Mesothelial cell of epicardium (in vitro differentiated cells): ENCODE measurements around the gene TNNI3. TPM values are rescaled to one million over a fixed set of nuclear protein-coding genes. Genes with fewer than 3 reads are reported as not detected.
A peak's percentile ranks its signal among the peaks of the same experiment; 100 is the strongest.

ENCODE experiments used
- DNase-seq, 2 experiments: peaks; one replicate each; pipeline ENCODE4 v3.0.0; 2021; ENCODE audit warnings: low spot score in 2 of 2; ENCODE audit not compliant: unreplicated experiment in 2 of 2
- H3K27ac Mint-ChIP-seq: 2 replicates; pipeline ENCODE4 v1.8.0; 2021; ENCODE audit warnings: mixed read lengths
- H3K27me3 Mint-ChIP-seq: 2 replicates; pipeline ENCODE4 v1.8.0; 2021; ENCODE audit warnings: low read depth, mixed read lengths
- H3K36me3 Mint-ChIP-seq: 2 replicates; pipeline ENCODE4 v1.8.0; 2021; ENCODE audit warnings: mixed read lengths
- H3K4me1 Mint-ChIP-seq: 2 replicates; pipeline ENCODE4 v1.8.0; 2021; ENCODE audit warnings: mixed read lengths
- H3K4me3 Mint-ChIP-seq: 2 replicates; pipeline ENCODE4 v1.8.0; 2021; ENCODE audit warnings: mild to moderate bottlenecking, moderate library complexity, mixed read lengths
- H3K9me3 Mint-ChIP-seq: 2 replicates; pipeline ENCODE4 v1.8.0; 2021; ENCODE audit warnings: mixed read lengths
- total RNA-seq: library from RNA; stranded (reverse); gene quantifications from 3 replicates; pipeline ENCODE4 v1.2.1, GENCODE V29; 2021
- TF ChIP-seq, protein P1 (sequence below): fragments of 200-600 bp; sonication (generic); IDR thresholded peaks from one replicate; pipeline ENCODE4 v1.5.0; 2021; ENCODE audit warnings: antibody characterized with exemption; ENCODE audit not compliant: unreplicated experiment

TNNI3 gene
- total RNA-seq, 1 donor from 2014 or later, result 6.3 TPM

DNA sequence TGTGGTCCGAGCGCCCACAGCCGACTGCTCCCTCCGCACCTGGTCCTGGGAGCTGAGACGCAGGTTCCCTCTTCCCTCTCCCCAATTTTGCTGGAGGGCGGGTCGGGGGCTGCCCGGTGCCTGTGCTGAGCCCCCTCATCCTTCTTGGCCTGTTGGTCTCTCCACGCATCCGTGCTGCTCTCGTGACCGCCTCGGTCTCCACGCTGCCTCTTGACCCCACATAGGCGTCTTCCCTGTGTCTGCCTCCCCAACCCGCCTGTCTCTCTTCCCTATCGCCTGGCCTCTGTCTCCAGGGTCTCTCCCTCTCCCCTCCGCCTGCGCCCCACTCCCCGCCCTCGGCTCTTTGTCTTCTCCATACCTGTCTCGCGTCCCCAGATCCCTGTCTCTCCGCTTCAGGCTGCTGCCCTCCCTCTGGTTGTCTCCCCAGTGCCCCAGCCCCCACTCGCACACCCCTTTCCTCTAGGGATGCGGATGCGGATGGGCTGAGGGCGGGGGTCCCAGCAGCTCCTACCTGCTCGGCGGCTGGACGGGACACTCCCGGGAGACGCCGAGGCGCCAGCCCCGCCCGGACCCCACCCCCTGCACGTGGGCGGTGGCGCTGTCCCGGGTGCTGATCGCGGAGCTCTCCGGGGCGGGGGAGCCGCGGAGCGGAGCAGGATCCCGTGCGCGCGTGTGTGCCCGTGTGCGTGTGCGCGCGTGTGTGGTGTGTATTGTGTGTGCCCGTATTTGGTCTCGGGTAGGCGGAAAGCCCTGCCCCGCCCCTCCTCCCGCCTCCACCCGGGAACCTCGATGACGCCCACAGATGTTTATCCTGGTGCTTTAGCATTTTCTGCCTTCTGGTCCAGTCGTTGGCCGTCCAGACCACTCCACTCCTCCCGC lies 22.3 kb upstream of the TNNI3 start, which contains the start of gene SYT5:
Gene SYT5, minus strand, starts transcription at position 684 of the 879 bp plus-strand sequence. CDS start 1,248 bp downstream, outside the sequence.
- peaks cover 87% of the 10 kb centered on the region for H3K27me3 Mint-ChIP-seq
- peaks cover 10% of the 10 kb centered on the region for H3K4me1 Mint-ChIP-seq
- TF ChIP-seq, protein P1, sequence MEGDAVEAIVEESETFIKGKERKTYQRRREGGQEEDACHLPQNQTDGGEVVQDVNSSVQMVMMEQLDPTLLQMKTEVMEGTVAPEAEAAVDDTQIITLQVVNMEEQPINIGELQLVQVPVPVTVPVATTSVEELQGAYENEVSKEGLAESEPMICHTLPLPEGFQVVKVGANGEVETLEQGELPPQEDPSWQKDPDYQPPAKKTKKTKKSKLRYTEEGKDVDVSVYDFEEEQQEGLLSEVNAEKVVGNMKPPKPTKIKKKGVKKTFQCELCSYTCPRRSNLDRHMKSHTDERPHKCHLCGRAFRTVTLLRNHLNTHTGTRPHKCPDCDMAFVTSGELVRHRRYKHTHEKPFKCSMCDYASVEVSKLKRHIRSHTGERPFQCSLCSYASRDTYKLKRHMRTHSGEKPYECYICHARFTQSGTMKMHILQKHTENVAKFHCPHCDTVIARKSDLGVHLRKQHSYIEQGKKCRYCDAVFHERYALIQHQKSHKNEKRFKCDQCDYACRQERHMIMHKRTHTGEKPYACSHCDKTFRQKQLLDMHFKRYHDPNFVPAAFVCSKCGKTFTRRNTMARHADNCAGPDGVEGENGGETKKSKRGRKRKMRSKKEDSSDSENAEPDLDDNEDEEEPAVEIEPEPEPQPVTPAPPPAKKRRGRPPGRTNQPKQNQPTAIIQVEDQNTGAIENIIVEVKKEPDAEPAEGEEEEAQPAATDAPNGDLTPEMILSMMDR, result no peak
- peak; percentile 66 to 80 for DNase-seq
- no peaks in the 10 kb centered on the region for H3K36me3 Mint-ChIP-seq
- peak within 1 kb of the TSS; percentile 68 for H3K4me3 Mint-ChIP-seq
- no peak within 1 kb of the TSS for H3K27ac Mint-ChIP-seq
- no peaks in the 10 kb centered on the region for H3K9me3 Mint-ChIP-seq

DNA sequence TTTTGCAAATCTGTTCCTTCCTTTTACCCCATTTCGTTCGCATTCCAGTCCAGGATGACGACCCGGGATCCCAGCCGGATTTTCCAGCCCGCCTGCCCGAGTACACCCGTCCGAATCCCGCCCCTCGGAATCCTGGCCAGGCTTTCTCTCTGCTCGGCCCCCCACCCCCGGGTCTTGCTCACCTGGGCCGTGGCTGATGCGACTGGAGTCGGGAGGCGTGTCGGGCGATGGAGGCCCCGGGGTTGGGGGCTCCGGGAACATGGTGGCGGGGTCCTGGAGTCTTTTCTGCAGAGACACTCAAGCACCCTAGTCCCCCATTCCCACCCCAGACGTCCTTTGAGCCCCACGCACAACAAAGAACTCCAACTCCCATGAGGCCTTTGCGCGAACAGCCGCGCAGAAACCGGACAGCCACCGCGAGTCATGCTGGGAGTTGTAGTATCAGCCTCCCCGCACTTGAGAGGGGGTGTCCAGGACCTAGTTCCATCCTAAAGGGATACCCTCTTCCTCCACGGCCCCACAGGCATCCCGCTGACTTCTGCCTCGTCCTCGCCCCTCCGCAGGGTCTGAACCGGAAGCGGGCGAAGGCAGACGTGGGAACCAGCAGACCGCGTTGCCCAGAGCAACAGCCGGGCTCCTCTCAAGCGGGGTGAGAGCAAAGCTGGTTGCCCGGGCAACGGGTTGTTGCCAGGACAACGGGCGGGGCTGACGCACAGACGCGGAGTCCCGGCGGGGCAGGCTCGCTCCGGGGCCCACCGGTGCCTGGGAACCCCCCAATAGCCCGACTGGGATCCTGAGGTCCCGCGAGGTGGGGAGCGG lies 21.5 kb upstream of the TNNI3 start:
- Mint-ChIP-seq H3K4me1 (peaks cover 10% of the 10 kb centered on the region), H3K27me3 (peaks cover 91% of the 10 kb centered on the region), H3K27ac (no peak overlapping the region), H3K4me3 (peak overlapping the region; percentile 68), H3K9me3 (no peaks in the 10 kb centered on the region), H3K36me3 (no peaks in the 10 kb centered on the region)
- DNase-seq, result peak; percentile 65 to 84
- TF ChIP-seq, protein P1, result no peak

DNA sequence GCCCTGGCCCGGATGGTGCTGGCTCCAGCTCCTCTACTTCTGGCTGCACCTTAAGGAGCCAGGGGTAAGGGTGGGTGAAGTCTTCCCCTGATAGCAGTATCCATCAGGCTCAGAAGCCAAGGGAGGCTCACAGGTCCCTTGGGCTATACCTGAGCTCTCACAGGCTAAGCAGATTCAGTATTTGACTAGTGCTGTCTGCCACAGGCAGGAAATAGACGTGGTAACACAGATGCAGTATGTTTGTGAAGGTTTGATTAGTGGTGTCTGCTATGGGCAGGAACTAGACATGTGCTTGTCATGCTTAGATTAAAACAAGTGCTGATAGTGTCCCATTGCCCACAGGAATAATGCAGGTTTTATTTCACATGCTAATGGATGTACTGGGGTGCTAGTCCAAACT lies 18.5 kb upstream of the TNNI3 start:
- Mint-ChIP-seq H3K4me3 (no peak overlapping the region), H3K4me1 (peaks cover 18% of the 10 kb centered on the region), H3K9me3 (no peaks in the 10 kb centered on the region), H3K36me3 (no peaks in the 10 kb centered on the region), H3K27me3 (peaks cover 98% of the 10 kb centered on the region), H3K27ac (no peak overlapping the region)
- TF ChIP-seq, protein P1, result no peak
- DNase-seq, result no peak

DNA sequence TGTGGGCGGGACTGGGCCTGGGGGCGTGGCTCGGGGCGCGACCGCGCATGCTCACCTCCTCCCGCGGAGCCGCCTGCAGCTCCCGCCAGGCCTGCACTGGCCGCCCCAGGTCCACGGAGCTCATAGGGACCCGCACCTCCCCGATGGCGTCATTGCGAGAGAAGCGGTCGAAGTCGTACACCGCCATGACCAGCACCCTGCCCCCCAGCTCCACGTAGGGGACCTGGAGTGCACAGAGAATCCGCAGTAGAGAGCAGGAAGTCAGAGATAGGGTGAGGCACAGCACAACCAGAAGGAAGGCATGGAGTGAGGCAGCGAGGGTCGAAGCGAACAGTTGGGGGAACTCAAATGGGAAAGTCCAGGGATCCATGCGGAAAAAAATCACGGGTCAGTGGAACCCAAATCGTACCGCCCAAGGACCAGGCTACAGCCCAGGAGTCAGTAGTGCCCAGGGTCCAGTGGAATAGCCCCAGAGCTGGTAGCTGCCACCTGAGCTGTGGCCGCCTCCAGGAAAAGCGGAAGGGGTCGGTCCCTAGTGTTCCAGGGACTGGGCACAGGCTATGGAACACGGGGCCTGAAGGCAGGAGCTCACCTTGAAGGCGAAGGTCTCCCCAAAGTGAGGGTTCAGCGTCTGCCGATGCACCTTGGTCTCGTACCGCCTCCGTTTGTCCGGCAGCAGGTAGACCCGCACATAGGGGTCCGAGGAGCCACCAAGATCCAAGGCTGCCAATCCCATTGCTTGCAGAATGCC lies 17.8 kb upstream of the TNNI3 start:
- H3K27ac Mint-ChIP-seq, result no peak overlapping the region
- DNase-seq, result no peak
- H3K9me3 Mint-ChIP-seq, result no peaks in the 10 kb centered on the region
- no peaks in the 10 kb centered on the region for H3K36me3 Mint-ChIP-seq
- H3K4me1 Mint-ChIP-seq, result peaks cover 17% of the 10 kb centered on the region
- TF ChIP-seq, protein P1, result no peak
- peaks cover 98% of the 10 kb centered on the region for H3K27me3 Mint-ChIP-seq
- H3K4me3 Mint-ChIP-seq, result no peak overlapping the region

DNA sequence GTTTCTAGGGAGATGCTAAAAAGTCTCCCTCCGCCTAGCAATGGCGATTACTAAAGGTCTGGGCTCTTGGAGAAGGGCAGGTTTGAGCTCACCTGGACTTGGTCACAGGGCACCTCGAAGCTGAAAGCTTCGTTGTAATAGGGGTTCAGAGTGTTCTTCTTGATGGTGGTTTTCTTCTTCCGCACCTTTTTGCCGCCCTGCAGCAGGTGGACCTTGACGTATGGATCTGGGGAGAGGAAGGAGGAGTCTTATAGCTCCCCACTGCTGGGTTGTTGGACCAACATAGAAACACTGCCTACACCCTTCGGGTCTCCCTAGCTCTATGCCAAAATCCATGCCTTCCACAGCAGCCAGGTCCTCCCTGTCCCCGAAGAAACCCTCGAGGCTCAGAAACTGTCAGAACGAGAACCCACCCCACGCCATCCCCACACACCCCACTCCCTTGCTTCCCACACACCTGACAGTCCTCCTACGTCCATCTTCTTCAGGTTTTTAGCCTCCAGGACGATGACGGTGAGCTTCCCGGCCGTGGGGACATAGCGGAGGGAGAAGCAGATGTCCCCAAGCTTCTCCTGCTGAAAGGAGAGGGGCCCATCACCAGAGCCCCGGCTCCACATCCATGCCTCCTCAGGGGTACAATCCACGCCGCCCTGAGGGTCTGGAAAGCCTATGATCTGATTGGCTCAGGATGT lies 17.0 kb upstream of the TNNI3 start:
- TF ChIP-seq, protein P1, result no peak
- H3K36me3 Mint-ChIP-seq, result no peaks in the 10 kb centered on the region
- peaks cover 97% of the 10 kb centered on the region for H3K27me3 Mint-ChIP-seq
- no peak overlapping the region for H3K4me3 Mint-ChIP-seq
- no peak overlapping the region for H3K27ac Mint-ChIP-seq
- no peaks in the 10 kb centered on the region for H3K9me3 Mint-ChIP-seq
- H3K4me1 Mint-ChIP-seq, result peaks cover 11% of the 10 kb centered on the region
- DNase-seq, result no peak
